Endometrium (tissue), 2 donors: ENCODE data around the gene CD300E.

Experiments
- FAIRE-seq: peaks from 2 replicates; lab custom pipeline; 2012; peaks lifted over from hg19 to GRCh38; lab: Jason Lieb, UNC
- donor health status: control.
- donor health status: control.

The CD300E gene

DNA sequence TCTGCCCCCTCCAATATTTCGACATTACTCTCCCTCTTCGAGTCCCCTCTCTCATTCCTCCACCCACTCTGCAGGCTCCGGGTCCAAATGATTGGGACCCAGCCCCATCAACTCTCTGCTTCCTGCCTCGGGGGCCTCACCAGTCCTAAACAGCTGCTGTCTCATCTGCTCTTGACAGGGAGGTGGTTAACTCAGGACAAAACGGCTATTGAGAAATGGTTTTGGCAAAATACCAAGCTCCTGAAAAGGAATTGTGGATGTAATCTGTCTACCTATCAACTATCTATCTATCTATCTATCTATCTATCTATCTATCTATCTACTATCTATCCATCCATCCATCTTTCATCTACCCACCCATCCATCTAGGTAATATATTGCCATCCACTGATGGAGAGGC lies 58.4 kb downstream of the CD300E start:
- FAIRE-seq = no peak

DNA sequence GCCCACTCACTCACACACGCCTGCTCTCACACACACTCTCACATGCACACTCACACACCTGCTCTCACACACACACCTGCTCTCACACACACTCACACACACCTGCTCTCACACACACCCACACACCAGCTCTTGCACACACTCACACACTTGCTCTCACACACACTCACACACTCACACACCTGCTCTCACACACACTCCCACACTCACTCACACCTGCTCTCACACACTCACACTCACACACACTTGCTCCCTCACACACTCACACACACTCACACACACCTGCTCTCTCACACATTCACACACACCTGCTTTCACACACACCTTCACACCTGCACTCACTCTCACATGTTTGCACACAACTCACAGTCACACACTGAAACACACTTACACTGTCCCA lies 60.2 kb downstream of the CD300E start:
- FAIRE-seq = no peak

DNA sequence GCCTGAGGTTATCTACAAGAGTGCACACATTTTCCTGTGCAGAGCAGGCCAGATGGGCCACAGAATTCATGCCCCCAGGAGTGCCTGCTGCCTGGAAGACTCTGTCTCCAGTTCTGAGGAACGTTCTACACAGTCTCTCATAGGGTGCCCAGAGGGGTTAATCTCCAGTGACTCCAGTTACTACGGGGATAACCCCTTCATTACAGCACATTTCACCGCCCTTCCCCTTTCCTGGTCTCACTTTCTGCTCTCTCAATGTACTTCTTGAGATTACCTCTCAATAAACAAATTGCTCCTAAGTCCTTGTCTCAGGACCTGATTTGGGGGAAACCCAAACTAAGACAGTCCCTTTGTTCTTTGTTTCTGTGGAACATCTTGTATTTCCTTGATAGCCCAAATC lies 62.0 kb downstream of the CD300E start:
- no peak for FAIRE-seq
